Medulla oblongata (tissue), 1 donor: ENCODE measurements around the gene MFSD11.
"Not testable (repeated sequence)": the region's sequence is repeated elsewhere in the genome, so short reads cannot be mapped to it uniquely, and the experiment has no call there.

Experiments
- DNase-seq: peaks from one replicate; pipeline ENCODE4 v3.0.0-alpha.2; 2015; ENCODE audit errors: extremely low spot score

MFSD11 gene

GRCh38 chr17:76709077-76709950 lies 28.6 kb upstream of the MFSD11 start:
- peak; percentile 67 for DNase-seq

DNA sequence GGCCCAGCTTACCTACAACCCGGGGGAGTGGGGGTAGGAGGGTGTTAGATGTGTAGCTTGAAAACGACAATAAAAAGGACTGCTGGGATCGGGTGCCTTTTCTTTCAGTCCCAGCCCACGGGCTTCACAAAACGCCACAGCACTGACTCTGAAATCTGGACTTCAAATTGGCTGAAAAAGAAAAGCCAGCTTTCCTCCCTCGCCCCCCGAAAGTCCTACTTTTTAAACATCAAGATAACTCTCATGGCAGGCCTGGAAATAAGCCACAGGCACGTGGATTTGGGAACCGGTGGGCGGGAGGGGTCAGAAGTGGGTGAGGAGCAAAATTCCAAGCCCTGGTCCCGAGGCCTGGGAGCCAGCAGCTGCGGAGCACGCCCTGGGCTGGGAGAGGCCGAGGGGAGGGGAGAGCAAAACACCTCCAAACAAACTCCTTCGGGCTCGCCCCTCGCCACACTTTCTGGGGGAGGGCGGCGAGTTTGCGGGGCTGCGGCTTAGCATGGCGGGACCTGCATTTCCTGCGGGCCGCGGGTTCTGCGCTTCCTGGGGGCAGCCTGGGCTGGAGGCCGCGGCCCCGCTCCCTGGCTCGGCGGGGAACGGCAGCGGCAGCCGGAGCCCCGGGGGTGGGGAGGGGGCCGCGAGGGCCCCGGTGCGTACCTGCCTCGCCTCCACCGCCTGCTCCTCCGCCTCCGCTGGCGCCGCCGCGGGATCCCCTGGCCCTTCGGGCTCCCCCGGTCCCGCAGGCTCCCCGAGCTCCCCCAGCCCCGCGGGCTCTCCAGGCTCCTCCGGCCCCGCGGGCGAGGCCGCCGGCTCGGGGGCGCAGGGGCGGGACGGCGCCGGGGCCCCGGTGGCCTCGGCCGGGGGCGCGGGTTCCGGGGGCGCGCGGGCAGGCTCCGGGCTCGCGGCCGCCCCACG lies 27.7 kb upstream of the MFSD11 start:
- DNase-seq: not testable (repeated sequence)

DNA sequence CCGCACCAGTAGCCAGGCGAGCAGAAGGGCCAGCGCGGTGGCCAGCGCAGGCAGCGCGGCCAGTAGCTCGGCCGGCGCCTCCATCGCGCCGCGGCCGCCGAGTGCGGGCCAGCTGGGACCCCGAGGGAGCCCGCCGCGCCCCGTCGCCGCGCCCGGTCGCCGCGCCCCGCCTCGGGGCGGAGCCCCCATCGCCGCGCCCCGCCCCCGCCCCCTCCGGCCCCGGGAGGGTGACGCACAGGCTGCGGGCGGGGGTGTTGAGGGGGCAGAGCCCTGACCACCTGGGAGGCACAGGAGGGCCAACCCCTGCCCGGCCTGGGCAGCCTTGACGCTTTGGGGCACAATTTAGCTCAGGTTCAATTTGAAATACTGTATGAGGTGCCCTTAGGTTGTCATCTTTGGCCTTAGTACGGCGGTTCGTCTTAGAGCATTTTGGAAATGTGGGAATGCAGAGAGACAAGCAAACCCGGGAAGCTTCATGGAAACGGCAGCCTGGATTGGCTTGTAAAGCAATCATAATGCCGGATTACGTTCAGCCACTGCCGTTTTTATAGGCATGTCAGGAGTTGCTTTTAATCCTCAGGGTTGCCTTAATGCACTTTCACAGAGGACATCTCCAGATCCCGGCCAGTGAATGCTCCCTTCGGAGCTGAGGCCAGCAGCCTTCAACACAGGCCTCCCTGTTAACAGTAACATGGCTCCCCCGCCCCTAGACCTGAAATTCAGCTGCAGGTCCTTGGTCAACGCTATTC lies 26.9 kb upstream of the MFSD11 start, which contains the start of gene MXRA7:
Gene MXRA7, minus strand, starts transcription at position 103 of the 749 bp plus-strand sequence. Its CDS starts 19 bp downstream, at position 84.
- peak; percentile 80 for DNase-seq

DNA sequence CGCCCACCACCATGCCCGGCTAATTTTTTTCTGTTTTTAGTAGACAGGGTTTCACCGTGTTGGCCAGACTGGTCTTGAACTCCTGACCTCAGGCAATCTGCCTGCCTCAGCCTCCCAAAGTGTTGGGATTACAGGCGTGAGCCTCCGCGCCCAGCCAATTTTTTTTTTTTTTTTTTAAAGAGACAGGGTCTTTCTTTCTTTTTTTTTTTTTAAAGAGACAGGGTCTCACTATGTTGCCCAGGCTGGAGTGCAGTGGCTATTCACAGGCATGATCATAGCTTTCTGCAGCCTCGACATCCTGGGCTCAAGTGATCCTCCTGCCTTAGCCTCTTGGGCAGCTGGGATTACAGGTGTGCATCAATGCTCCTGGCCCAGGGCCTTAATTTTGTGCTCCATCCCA lies 25.6 kb upstream of the MFSD11 start:
- not testable (repeated sequence) for DNase-seq

- no peak for DNase-seq
Observed at GRCh38 chr17:76713765-76714164, 24.2 kb upstream of the MFSD11 start.

DNA sequence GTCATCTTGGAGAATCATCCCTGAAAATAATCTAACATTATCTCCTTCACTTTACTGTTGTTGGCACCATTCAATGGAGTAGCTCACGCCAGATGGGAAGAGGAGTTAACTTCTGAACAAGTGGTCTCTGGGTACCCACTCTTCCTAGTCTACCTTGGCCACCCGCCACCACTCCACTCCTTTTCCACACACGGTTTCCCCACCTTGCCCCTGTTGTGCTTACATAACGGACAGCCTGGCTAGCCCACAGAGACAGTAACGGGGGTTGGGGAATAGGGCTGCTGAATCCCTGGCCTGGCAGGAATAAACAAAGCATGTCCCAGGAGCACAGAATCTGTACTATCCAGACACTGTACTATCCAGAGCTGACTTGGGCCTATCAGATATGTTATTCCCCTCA lies 23.6 kb upstream of the MFSD11 start:
- DNase-seq: no peak

GRCh38 chr17:76714822-76715495 lies 23.0 kb upstream of the MFSD11 start:
- DNase-seq: peak; percentile 71

DNA sequence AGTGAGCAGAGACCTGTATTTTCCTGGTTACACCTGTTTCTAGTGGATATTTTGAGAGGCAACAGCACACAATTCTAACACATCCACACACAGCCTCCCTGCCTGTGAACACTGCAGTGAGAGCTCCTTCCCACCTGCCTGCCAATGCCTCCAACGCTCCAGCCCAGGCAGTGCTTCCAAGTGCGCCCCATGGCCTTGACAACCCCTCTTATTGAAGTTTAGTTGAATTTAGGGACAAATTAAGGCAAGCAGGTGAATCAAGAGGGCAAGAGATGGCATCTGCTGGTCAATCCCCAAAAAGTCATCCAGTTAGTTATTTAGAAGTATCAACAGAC lies 22.5 kb upstream of the MFSD11 start:
- DNase-seq: no peak

DNA sequence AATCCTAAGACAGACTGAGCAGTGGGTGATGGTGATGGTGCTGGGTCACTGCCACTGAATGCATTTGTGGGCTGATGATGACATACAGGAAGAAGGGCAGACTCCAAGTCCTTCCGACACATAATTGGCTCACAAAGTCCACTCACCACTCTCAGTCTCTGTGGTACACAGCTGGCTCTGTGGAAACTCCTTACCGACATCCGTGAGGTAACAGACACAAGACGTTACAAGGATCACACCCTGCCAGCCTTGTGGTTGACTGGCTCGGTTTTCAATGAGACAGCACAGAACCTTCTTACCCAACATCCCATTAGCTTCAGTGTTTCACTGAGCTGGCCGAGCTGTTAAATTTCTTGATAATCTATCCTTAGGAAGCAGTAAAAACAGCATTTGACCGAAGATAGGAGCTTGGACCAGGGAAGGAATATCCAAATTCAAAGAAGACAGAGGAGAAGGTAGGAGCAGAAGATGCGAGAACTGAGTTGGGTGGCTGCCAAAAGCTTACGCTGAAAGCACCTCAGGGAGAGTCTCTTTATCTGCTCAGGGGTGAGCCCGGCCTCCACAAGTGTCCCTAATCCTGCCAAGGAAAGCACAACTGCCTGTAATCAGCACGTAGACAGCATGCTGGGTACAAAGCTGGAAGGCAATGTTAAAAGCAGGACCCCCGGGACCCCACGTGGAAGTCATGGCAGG lies 21.6 kb upstream of the MFSD11 start:
- peak; percentile 57 for DNase-seq

DNA sequence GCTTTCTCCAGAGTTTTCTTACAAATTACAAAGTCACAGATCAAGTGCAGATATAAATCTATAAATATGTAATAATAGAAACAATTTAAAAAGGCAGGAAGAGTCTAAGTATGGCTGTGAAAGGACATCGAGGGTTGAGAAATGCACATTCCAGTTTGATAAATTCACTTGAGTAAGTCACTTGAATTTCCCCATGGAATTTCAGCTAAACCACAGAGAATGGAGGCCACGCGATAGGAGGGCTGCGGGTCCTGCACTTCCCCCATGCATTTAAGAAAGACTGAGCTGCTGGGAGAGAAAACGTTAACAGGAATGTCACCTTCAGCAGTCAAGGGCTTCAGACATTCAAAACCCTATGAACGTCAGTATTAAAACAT lies 21.1 kb upstream of the MFSD11 start:
- no peak for DNase-seq

DNA sequence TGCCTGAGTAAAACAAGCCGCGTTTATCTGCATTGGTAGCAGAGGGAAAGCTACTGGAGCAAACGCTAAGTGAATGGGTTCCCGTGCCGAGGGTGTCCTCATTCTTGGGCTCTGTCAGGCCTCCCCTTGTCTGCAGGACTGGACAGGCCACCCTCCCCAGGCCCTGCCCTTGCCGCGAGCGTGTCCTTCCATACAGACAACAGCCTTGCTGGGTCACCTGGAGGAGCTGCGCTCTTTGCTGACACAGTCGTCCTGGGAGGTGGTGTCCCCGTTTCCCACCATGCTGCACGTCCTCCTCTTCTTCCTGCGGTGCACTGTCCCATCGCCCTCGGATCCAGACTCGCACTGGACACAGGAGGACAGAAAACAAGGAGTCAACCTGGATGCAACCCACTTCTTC lies 19.4 kb upstream of the MFSD11 start:
- no peak for DNase-seq

DNA sequence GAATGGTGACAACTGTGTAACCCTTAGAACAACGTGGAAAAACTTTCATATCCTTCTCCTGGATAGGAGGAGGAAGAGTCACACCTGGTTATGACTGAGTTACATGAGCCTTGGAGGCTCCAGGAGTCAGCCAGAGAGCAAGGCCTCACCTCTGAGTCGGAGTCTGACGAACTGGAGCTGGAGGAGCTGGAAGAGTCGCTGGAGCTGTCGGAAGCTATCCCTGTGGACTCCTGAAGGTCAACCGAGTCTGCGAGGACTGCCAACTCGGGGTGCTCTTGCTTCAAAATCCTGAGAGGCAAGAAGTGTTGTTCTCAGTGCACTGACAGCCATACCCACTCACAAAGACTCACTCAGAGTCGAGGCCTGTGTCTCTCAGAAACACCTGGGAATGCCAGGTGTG lies 17.7 kb upstream of the MFSD11 start:
- no peak for DNase-seq

DNA sequence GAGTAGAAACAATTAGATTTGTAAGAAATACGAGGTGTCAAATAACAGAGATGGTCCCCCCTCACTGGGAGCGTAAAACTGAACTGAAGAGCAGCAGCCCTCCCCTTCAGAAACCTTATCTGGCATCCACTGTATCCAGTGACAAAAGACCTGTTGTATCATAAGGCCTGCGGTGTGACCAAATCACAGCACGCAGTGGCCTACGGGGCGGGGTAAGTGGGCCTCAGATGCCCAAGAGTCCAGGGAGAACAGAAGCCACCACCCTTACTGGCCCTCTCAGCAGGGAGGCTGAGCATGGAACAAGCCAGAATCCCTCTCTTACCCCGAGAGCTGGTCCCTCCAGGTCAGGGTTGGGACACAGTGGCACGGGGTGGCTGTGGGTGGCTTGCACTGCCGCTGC lies 17.0 kb upstream of the MFSD11 start:
- DNase-seq: no peak

- no peak for DNase-seq
Observed at GRCh38 chr17:76721463-76721862, 16.5 kb upstream of the MFSD11 start.

DNA sequence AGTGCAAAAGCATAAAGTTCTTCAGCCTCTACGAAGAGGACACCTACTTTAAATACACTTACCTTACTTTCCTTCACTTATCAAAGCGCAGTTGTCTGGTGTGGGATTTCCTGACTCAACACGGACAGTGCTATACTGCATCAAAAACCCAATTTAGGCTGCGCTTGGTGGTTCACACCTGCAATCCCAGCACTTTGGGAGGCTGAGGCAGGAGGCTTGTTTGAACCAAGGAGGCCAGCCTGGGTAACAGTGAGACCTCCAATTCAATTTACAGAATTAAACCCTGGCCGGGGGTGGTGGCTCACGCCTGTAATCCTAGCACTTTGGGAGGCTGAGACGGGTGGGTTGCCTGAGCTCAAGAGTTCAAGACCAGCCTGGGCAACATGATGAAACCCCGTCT lies 15.6 kb upstream of the MFSD11 start:
- DNase-seq: no peak

DNA sequence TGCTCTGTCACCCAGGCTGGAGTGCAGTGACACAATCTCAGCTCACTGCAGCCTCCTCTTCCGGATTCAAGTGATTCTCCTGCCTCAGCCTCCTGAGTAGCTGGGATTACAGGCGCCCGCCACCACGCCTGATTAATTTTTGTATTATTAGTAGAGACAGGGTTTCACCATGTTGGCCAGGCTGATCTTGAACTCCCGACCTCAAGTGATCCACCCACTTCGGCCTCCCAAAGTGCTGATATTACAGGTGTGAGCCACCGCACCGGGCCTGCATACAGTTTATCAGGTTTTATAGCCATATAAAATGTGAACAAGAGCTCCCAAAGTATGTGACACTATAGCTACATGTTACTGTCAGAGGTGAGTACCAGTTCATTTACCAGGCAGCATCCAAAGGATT lies 14.9 kb upstream of the MFSD11 start:
- not testable (repeated sequence) for DNase-seq

GRCh38 chr17:76723812-76724211 lies 14.1 kb upstream of the MFSD11 start:
- DNase-seq: no peak

GRCh38 chr17:76725580-76726230 lies 12.2 kb upstream of the MFSD11 start:
- peak; percentile 71 for DNase-seq

DNA sequence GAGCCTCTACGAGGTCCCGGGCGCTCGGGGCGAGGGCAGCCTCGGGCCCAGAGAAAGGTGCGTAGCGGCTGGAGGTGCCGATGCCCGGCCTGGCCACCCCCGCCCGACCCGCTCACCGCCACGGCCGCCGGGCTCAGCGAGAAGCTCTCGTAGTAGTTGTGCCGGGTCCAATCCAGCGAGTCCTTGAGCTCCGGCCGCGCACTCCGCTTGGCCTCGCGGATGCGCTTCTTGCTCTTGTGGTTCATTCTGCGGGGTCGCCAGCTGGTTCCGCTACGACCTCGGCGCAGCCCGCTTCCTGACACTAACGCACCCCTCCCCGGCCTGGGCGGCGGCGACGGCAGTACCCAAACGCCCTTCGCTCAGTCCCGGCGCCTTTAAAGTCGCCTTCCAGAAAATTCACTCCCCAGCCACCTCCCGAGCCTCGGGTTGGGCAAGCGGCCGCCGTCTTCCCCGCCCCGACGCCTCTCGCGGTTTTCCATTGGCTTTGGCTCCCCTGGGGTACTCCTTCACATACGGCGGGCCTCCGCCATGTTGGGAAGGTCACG lies 11.6 kb upstream of the MFSD11 start, which contains the start of gene JMJD6:
Gene JMJD6, minus strand, starts transcription at position 376 of the 545 bp plus-strand sequence. Its CDS starts 131 bp downstream, at position 245.
- DNase-seq: peak; percentile 97
